GM18508 (cell line): ENCODE data around the gene PGK1.

Source experiments
- ATAC-seq: cut with Tn5 transposase; IDR thresholded peaks from one replicate; pipeline ENCODE4 v1.9.1; 2021; ENCODE audit warnings: moderate number of reproducible peaks; ENCODE audit not compliant: insufficient read depth, unreplicated experiment

PGK1 gene

DNA sequence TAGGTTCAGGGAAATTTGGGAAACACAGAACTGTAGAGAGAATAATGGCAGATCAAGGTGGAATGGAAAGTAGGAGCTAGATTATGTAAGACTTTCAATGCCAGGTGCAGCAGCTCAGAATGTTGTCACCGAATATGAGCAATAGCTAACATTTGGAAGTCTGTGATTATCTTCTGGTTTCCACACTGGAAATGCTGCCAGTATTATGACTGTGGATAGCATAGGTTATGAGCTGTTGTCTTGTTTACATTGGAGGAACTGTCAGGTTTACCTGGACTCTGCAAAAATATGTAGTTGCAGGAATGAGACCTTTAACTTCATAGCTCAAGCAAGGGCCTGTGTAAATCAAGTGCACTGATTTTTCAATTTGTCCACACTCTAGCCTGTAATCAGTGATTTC is 61.4 kb downstream of the PGK1 start:
- ATAC-seq: no peak

GRCh38 chrX:78168065-78168464 is 64.0 kb downstream of the PGK1 start:
- ATAC-seq: no peak
